ENCODE measurements around the gene ATG12. TPM values are rescaled to one million over a fixed set of nuclear protein-coding genes. Genes with fewer than 3 reads are reported as not detected.

The ATG12 gene
- polyA plus RNA-seq, 1 experiment = 154 TPM

DNA sequence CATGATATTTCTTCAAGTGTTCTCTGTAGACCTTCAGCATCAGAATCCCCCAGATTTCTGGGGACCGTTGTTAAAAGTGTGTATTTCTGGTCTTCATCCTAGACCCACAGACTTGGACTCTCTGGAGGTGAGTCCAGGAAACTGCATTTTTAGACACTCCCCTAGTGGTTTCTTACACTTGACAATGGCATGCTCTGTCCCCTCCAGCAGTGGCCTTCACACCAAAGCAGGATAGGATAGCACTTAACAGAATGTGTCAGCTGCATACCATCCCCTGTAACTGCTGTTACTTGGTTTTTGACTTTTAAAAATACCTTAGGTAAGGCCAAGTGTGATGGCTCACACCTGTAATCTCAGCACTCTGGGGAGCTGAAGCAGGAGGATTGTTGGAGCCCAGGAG, 45.7 kb downstream of the ATG12 start:
- TF ChIP-seq CTCF (IDR thresholded peaks at IDR 0.05; ENCODE audit: low read depth, low read length) = no peak
- Histone ChIP-seq H3K27me3 (ENCODE audit: control insufficient read depth, insufficient read depth, low read length) (peaks cover 3% of the 10 kb centered on the region), H3K4me3 (ENCODE audit: low read depth, low read length) (no peak overlapping the region), H3K27ac (ENCODE audit: low read depth, low read length) (no peak overlapping the region), H3K9me3 (ENCODE audit: control insufficient read depth, insufficient read depth, low read length) (no peaks in the 10 kb centered on the region)
- no peak for DNase-seq (ENCODE audit: low read depth, low spot score)
- POLR2A ChIA-PET = no interaction called here
- CTCF ChIA-PET = no interaction called here

GRCh38 chr5:115788440-115788839, 52.9 kb downstream of the ATG12 start:
- DNase-seq (ENCODE audit: low read depth, low spot score) = no peak
- ChIA-PET CTCF (no interaction called here), POLR2A (no interaction called here)
- Histone ChIP-seq H3K4me3 (ENCODE audit: low read depth, low read length) (no peak overlapping the region), H3K9me3 (ENCODE audit: control insufficient read depth, insufficient read depth, low read length) (no peaks in the 10 kb centered on the region), H3K27ac (ENCODE audit: low read depth, low read length) (no peak overlapping the region), H3K27me3 (ENCODE audit: control insufficient read depth, insufficient read depth, low read length) (peaks cover 5% of the 10 kb centered on the region)
- no peak for TF ChIP-seq CTCF (IDR thresholded peaks at IDR 0.05; ENCODE audit: low read depth, low read length)

DNA sequence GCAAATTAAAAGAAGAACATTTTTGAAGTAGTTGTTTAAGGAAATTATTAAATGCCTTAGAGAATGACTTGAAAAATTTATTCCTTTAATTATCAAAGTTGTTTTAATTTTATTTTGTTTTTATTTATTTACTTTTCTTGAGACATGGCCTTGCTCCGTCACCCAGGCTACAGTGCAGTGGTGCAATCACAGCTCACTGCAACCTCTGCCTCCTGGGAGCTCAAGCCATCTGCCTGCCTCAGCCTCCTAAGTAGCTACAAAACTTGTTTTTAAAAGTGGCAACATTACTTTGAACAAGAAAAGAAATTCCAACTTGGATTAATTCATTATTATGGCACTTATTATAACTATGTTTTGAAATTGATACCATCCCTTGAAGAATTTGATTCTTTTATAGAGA, 53.9 kb downstream of the ATG12 start:
- POLR2A ChIA-PET = no interaction called here
- Histone ChIP-seq H3K9me3 (ENCODE audit: control insufficient read depth, insufficient read depth, low read length) (no peaks in the 10 kb centered on the region), H3K27me3 (ENCODE audit: control insufficient read depth, insufficient read depth, low read length) (peaks cover 5% of the 10 kb centered on the region), H3K27ac (ENCODE audit: low read depth, low read length) (no peak overlapping the region), H3K4me3 (ENCODE audit: low read depth, low read length) (no peak overlapping the region)
- no peak for TF ChIP-seq CTCF (IDR thresholded peaks at IDR 0.05; ENCODE audit: low read depth, low read length)
- CTCF ChIA-PET = no interaction called here
- no peak for DNase-seq (ENCODE audit: low read depth, low spot score)

- DNase-seq (ENCODE audit: low read depth, low spot score) = no peak
- CTCF ChIA-PET = no interaction called here
These were observed 55.8 kb downstream of the ATG12 start for GRCh38 chr5:115785381-115786065.

More at GRCh38 chr5:115785381-115786065, 55.8 kb downstream of the ATG12 start:
- Histone ChIP-seq H3K27me3 (ENCODE audit: control insufficient read depth, insufficient read depth, low read length) (peaks cover 3% of the 10 kb centered on the region), H3K27ac (ENCODE audit: low read depth, low read length) (no peak overlapping the region), H3K9me3 (ENCODE audit: control insufficient read depth, insufficient read depth, low read length) (no peaks in the 10 kb centered on the region), H3K4me3 (ENCODE audit: low read depth, low read length) (no peak overlapping the region)
- POLR2A ChIA-PET = no interaction called here
- no peak for TF ChIP-seq CTCF (IDR thresholded peaks at IDR 0.05; ENCODE audit: low read depth, low read length)
